Measurements from ENCODE around the gene RXRG. TPM values are rescaled to one million over a fixed set of nuclear protein-coding genes. Genes with fewer than 3 reads are reported as not detected.

The RXRG gene
- total RNA-seq, 1 experiment from 2014 or later: not detected

DNA sequence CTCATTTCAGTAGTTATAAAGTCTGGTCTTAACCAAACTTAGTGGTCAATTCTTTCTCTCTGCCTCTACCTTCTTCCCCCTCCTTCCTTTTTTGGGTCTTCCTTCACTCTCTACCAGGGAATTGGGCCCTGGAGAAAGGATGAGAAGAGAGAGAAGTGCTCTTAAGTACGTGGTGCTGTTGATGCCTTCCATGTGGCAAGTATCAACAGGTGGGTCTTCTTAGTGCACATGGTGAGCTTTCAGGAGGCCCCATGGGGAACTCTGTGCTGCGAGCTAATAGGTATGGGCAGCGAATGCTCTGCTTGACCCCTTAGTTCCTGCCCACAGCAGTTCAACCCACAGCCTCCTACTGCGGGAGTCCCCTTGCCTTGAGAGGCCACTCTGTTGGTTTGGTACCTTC, 49.0 kb downstream of the RXRG start:
- intact Hi-C loops (cut with micrococcal nuclease): no loop called here
- TF ChIP-seq ZFX (IDR thresholded peaks at IDR 0.05): no peak
- TF ChIP-seq, protein P1, sequence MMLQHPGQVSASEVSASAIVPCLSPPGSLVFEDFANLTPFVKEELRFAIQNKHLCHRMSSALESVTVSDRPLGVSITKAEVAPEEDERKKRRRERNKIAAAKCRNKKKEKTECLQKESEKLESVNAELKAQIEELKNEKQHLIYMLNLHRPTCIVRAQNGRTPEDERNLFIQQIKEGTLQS (IDR thresholded peaks at IDR 0.05): no peak
- TF ChIP-seq FOSL1 (IDR thresholded peaks at IDR 0.05; ENCODE audit: low read depth): no peak
- TF ChIP-seq SRF (IDR thresholded peaks at IDR 0.05; ENCODE audit: low read depth): no peak
- TF ChIP-seq EZH2 (IDR thresholded peaks at IDR 0.05): no peak
- TF ChIP-seq POLR2AphosphoS5 (IDR thresholded peaks at IDR 0.05; ENCODE audit: low read depth, low read length): no peak
- TF ChIP-seq, protein P2, sequence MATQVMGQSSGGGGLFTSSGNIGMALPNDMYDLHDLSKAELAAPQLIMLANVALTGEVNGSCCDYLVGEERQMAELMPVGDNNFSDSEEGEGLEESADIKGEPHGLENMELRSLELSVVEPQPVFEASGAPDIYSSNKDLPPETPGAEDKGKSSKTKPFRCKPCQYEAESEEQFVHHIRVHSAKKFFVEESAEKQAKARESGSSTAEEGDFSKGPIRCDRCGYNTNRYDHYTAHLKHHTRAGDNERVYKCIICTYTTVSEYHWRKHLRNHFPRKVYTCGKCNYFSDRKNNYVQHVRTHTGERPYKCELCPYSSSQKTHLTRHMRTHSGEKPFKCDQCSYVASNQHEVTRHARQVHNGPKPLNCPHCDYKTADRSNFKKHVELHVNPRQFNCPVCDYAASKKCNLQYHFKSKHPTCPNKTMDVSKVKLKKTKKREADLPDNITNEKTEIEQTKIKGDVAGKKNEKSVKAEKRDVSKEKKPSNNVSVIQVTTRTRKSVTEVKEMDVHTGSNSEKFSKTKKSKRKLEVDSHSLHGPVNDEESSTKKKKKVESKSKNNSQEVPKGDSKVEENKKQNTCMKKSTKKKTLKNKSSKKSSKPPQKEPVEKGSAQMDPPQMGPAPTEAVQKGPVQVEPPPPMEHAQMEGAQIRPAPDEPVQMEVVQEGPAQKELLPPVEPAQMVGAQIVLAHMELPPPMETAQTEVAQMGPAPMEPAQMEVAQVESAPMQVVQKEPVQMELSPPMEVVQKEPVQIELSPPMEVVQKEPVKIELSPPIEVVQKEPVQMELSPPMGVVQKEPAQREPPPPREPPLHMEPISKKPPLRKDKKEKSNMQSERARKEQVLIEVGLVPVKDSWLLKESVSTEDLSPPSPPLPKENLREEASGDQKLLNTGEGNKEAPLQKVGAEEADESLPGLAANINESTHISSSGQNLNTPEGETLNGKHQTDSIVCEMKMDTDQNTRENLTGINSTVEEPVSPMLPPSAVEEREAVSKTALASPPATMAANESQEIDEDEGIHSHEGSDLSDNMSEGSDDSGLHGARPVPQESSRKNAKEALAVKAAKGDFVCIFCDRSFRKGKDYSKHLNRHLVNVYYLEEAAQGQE (IDR thresholded peaks at IDR 0.05; ENCODE audit: low read depth): no peak
- no peak for TF ChIP-seq YY1 (IDR thresholded peaks at IDR 0.05; ENCODE audit: extremely low read depth, insufficient replicate concordance, low read depth, low read length)
- TF ChIP-seq, protein P3, sequence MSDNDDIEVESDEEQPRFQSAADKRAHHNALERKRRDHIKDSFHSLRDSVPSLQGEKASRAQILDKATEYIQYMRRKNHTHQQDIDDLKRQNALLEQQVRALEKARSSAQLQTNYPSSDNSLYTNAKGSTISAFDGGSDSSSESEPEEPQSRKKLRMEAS (IDR thresholded peaks at IDR 0.05): no peak
- TF ChIP-seq CBX3 (IDR thresholded peaks at IDR 0.05; ENCODE audit: low read depth): no peak
- TF ChIP-seq, protein P4, sequence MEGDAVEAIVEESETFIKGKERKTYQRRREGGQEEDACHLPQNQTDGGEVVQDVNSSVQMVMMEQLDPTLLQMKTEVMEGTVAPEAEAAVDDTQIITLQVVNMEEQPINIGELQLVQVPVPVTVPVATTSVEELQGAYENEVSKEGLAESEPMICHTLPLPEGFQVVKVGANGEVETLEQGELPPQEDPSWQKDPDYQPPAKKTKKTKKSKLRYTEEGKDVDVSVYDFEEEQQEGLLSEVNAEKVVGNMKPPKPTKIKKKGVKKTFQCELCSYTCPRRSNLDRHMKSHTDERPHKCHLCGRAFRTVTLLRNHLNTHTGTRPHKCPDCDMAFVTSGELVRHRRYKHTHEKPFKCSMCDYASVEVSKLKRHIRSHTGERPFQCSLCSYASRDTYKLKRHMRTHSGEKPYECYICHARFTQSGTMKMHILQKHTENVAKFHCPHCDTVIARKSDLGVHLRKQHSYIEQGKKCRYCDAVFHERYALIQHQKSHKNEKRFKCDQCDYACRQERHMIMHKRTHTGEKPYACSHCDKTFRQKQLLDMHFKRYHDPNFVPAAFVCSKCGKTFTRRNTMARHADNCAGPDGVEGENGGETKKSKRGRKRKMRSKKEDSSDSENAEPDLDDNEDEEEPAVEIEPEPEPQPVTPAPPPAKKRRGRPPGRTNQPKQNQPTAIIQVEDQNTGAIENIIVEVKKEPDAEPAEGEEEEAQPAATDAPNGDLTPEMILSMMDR (IDR thresholded peaks at IDR 0.05 in 2 of 3, conservative IDR thresholded peaks at IDR 0.05 in 1 of 3; ENCODE audit: borderline replicate concordance in 1 of 3, insufficient read depth in 1 of 3, low read depth in 2 of 3, low read length in 2 of 3): no peak
- Histone ChIP-seq H3K27ac (ENCODE audit: low read depth, low read length) (no peak overlapping the region), H3K4me2 (ENCODE audit: low read length) (no peak overlapping the region), H3K27me3 (ENCODE audit: insufficient read depth, low read length) (peaks cover 17% of the 10 kb centered on the region; the same call in 1 of the 2 replicates), H4K20me1 (ENCODE audit: insufficient read depth) (no peaks in the 10 kb centered on the region), H3K9me3 (ENCODE audit: control insufficient read depth in 1 of 2, insufficient read depth in 1 of 2, low read depth in 1 of 2, low read length in 2 of 2) (no peaks in the 10 kb centered on the region), H3K36me3 (ENCODE audit: control insufficient read depth in 1 of 2, insufficient read depth in 2 of 2, low read length in 2 of 2) (no peaks in the 10 kb centered on the region), H3K4me3 (replicated peaks in 1 of 2; ENCODE audit: low read depth in 1 of 2, low read length in 2 of 2) (no peak overlapping the region), H3K79me2 (ENCODE audit: insufficient read depth, low read length) (no peaks in the 10 kb centered on the region), H3K9ac (ENCODE audit: low read length) (no peak overlapping the region), H2AFZ (ENCODE audit: low read depth, low read length, poor library complexity, severe bottlenecking) (no peak overlapping the region), H3K9me2 (ENCODE audit: insufficient read depth) (no peaks in the 10 kb centered on the region), H3K4me1 (ENCODE audit: control insufficient read depth in 1 of 2, insufficient read depth in 2 of 2, low read length in 2 of 2) (peaks cover 4 to 7% of the 10 kb centered on the region in 2 experiments; a peak in 2 of 4 replicates)
- DNase-seq (ENCODE audit: low read depth, low spot score): no peak
- ATAC-seq: no peak
- POLR2A ChIA-PET: no interaction called here
- CTCF ChIA-PET: interaction anchor here (0.7 to 1.3 kb wide), 2 partner anchors 9 to 138 kb away, joined by 3 read pairs; no protein-coding TSS in a partner anchor
- no TSS peak for BruUV-seq (replicated peaks)
- RAD21 ChIA-PET (ENCODE audit: low non-redundant PET in 1 of 2, low total read pairs in 2 of 2, uncharacterized antibody in 2 of 2, unreplicated experiment in 2 of 2): no interaction called here

Data from HCT116 (cell line).